Spleen (tissue), 7 donors: ENCODE measurements around the gene DESI1.

Experiments
- POLR2A ChIP-seq, 3 donors: fragments of 450-650 bp; IDR thresholded peaks; one replicate each; pipeline ENCODE4 v1.5.1; 2017; ENCODE audit warnings: antibody characterized with exemption in 3 of 3, mild to moderate bottlenecking in 1 of 3
- POLR2AphosphoS5 ChIP-seq, 3 donors: sonication (generic); formaldehyde crosslinking; IDR thresholded peaks; one replicate each; pipeline ENCODE4 v1.5.1; 2017; ENCODE audit warnings: antibody characterized with exemption in 3 of 3
- TF ChIP-seq, protein P1 (sequence below), 11 experiments: fragments of 200-600 bp in 7 of 11; fragments of 450-650 bp in 4 of 11; sonication (generic) in 4 of 11; IDR thresholded peaks in 8 of 11; conservative IDR thresholded peaks in 3 of 11; 1 replicate in 7 of 11; 2 replicates in 4 of 11; pipeline versions ENCODE4 v1.4.0 to v1.8.0; 2016 to 2021; ENCODE audit warnings: antibody characterized with exemption in 11 of 11, inconsistent platforms in 4 of 11, mild to moderate bottlenecking in 1 of 11
- donor health status: DM: no; HTN: no; CAD: no; lungs with moderate emphysema.
- donor health status: DM: no; HTN: no; CAD: no.
- donor health status: DM: no; HTN: no; CAD: no.

DNA sequence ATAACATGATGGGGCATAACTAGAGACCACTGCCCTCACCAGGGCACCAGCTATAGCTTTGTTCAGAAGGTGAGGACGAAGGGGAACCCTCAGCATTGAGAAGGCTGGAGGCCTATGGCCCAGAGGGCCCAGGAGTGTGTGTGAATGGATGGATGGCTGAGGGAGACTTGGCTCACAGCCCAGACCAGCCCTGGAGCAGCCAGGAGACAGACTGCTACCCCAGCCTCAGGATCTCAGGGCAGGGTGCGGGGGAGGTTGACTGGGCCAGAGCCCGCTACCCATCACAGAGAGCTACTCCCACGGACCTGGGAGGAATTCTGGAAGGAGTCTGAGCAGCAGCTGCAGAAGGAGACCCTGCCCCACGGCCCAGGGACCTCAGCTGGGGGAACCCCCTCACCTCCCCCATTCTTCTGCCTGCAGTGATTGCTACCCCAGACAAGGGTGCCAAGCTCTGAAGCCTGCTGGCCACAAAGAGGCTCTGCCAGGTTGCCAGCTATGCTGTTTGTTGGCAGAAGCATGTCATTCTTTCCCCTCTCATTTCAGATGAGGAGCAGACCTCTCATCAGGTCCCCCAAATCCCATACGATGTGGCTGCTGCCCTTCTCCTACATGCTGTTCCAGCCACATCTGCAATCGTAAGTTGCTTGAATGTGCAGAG, 65.4 kb downstream of the DESI1 start:
- TF ChIP-seq, protein P1, sequence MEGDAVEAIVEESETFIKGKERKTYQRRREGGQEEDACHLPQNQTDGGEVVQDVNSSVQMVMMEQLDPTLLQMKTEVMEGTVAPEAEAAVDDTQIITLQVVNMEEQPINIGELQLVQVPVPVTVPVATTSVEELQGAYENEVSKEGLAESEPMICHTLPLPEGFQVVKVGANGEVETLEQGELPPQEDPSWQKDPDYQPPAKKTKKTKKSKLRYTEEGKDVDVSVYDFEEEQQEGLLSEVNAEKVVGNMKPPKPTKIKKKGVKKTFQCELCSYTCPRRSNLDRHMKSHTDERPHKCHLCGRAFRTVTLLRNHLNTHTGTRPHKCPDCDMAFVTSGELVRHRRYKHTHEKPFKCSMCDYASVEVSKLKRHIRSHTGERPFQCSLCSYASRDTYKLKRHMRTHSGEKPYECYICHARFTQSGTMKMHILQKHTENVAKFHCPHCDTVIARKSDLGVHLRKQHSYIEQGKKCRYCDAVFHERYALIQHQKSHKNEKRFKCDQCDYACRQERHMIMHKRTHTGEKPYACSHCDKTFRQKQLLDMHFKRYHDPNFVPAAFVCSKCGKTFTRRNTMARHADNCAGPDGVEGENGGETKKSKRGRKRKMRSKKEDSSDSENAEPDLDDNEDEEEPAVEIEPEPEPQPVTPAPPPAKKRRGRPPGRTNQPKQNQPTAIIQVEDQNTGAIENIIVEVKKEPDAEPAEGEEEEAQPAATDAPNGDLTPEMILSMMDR (IDR thresholded peaks at IDR 0.05 in 8 of 11, conservative IDR thresholded peaks at IDR 0.05 in 3 of 11), result no peak
- TF ChIP-seq POLR2A (IDR thresholded peaks at IDR 0.05) (no peak), POLR2AphosphoS5 (IDR thresholded peaks at IDR 0.05) (no peak)
